ENCODE results near the gene BCOR.

DNA sequence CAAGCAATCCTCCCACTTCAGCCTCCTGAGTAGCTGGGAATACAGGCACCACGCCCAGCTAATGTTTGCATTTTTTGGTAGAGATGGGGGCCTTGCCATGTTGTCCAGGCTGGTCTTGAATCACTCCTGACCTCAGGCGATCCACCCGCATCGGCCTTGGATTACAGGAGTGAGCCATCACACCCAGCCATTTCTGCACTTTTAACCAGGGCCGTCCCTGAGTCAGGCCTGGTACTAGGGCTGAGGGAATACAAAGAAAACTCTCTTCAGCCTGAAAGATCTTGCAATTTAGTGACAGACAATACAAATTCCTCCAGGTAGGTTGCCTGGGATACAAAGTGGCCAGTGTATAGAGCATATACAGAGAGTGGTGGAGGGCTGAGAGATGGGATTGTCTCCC lies 65.8 kb downstream of the BCOR start:
- TF ChIP-seq, protein P1, sequence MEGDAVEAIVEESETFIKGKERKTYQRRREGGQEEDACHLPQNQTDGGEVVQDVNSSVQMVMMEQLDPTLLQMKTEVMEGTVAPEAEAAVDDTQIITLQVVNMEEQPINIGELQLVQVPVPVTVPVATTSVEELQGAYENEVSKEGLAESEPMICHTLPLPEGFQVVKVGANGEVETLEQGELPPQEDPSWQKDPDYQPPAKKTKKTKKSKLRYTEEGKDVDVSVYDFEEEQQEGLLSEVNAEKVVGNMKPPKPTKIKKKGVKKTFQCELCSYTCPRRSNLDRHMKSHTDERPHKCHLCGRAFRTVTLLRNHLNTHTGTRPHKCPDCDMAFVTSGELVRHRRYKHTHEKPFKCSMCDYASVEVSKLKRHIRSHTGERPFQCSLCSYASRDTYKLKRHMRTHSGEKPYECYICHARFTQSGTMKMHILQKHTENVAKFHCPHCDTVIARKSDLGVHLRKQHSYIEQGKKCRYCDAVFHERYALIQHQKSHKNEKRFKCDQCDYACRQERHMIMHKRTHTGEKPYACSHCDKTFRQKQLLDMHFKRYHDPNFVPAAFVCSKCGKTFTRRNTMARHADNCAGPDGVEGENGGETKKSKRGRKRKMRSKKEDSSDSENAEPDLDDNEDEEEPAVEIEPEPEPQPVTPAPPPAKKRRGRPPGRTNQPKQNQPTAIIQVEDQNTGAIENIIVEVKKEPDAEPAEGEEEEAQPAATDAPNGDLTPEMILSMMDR (conservative IDR thresholded peaks at IDR 0.05; ENCODE audit: low read depth, low read length), result no peak
- TF ChIP-seq EZH2 (IDR thresholded peaks at IDR 0.05; ENCODE audit: borderline replicate concordance, low read depth, low read length, poor library complexity, severe bottlenecking), result no peak
